ENCODE data around the gene SERP2.
A peak's percentile ranks its signal among the peaks of the same experiment; 100 is the strongest.

Gene SERP2

DNA sequence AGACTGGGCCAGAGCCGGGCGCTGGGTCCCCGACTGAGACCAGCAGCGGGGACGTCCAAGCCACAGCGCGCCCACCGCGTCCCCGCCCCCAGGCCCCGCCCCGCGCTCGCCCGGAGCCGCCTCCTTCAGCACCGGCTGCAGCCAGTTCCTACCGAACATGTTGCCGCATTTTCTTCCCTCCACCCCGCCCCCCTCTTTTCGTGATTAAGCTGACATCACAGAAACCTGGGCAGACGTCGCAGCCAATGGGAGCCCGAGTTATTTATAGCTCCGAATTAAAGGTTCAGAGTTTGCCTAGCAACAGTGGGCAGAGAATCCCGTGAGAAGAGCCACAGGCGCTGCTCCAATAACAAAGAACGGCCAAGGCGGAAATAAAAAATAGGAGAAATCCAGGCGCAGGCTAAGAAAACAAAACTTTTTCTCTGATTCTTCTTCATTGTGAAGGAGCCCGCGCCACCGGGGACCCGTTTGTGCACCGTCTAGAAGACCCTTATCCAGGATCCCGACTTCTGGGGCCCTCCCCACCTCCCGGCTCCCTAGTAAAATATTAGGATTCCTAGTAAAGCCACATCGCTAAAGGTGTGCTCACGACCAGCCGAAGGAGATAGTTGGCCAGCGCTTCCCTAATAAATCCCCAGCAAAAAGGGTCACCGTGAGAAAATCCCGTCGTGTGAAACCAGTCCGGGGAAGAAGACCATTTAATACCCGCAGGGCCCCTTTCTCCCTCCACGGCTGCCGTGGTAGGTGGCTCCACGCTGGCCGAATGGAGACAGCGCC, 61.7 kb downstream of the SERP2 start:
- Mint-ChIP-seq H3K36me3 (peaks cover 6% of the 10 kb centered on the region), H3K4me1 (peaks cover 21% of the 10 kb centered on the region), H3K4me3 (peak overlapping the region; percentile 78), H3K27me3 (peaks cover 42% of the 10 kb centered on the region), H3K9me3 (no peaks in the 10 kb centered on the region), H3K27ac (no peak overlapping the region)
- CTCF ChIA-PET: interaction anchor here (1.2 to 2.4 kb wide), 3 partner anchors 244 to 527 kb away, joined by 4 to 17 read pairs (median 9); no protein-coding TSS in a partner anchor
- peak; percentile 93 for DNase-seq

DNA sequence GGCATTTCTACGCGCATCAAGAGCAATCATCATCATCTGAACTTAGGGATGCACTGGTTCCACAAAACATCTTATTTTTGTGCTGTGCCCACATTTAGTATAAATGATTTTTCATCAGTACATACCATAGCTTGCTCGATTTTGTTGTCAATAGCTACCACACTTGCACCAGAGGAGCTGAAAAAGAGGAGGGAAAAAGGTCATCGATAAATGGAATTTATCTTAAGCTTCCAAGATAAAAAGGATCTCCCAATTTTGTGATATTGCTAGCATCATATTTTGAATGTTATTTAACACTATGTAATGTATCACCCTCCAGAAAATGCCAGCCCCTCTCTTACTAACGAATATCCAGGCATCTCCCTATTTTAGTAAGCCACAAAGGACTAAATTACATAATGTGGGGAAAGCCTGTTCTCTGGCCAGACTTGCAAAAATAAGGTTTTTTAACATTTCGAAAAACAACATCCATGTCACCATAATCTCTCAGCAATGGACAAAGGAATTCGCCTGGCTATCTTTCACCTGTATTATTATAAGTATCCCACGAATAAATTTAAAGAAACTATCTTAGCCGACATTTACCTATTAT, 62.4 kb downstream of the SERP2 start:
- H3K36me3 Mint-ChIP-seq: peaks cover 6% of the 10 kb centered on the region
- CTCF ChIA-PET: interaction anchor here (1.4 to 3.5 kb wide), 4 partner anchors 193 to 531 kb away, joined by 11 to 18 read pairs (median 14); no protein-coding TSS in a partner anchor

DNA sequence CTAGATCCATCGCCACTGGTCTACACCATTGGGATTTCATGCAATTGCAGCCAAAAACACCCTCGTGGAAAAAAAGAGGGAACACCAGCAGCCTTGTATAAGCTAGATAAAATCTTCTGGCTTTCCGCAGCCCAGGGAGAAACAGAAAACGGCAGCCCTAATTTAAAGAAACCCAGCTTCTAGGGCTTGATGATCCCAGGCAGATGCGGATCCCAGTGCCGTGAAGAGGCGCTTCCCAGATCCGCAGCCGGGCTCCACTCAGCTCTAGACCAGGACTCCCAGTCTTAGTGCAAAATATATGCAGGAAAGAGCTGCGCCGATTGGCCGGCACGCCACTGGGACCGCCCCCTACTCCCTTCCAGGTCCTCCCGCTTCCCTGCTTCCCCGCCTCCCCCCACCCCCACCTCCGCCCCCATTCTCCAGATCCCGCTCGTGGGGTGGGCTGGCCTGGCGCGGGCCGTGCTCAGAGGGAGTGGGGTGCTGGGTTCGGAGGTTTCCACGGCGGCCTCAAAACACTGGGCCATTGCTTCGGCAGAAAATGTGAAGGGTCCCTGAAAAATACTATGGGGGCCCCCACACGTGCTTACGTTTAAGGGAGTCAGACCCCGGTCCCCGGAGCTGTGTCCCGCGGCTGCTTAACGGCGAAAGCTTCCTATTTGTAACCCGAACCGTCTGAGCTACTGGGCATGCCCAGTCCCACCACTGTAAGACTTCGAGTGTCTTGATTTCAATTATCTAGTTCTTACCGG, 63.1 kb downstream of the SERP2 start:
- Mint-ChIP-seq H3K27me3 (peaks cover 50% of the 10 kb centered on the region), H3K4me3 (peak overlapping the region; percentile 78), H3K36me3 (peaks cover 6% of the 10 kb centered on the region), H3K4me1 (peaks cover 21% of the 10 kb centered on the region), H3K9me3 (no peaks in the 10 kb centered on the region), H3K27ac (no peak overlapping the region)
- peak; percentile 59 for DNase-seq
- CTCF ChIA-PET: interaction anchor here (0.8 to 3.5 kb wide), 7 partner anchors 37 to 532 kb away, joined by 3 to 18 read pairs (median 11); no protein-coding TSS in a partner anchor

More for the DNA sequence above, 62.4 kb downstream of the SERP2 start:
- Mint-ChIP-seq H3K9me3 (no peaks in the 10 kb centered on the region), H3K4me3 (peak overlapping the region; percentile 78), H3K27ac (no peak overlapping the region), H3K4me1 (peaks cover 21% of the 10 kb centered on the region), H3K27me3 (peaks cover 49% of the 10 kb centered on the region)
- DNase-seq: no peak

GRCh38 chr13:44437356-44438233, 64.0 kb downstream of the SERP2 start:
- H3K9me3 Mint-ChIP-seq: no peaks in the 10 kb centered on the region
- CTCF ChIA-PET: interaction anchor here (0.8 to 3.5 kb wide), 9 partner anchors 36 to 533 kb away, joined by 3 to 18 read pairs (median 4); no protein-coding TSS in a partner anchor
- H3K4me1 Mint-ChIP-seq: peaks cover 21% of the 10 kb centered on the region
- no peak for DNase-seq
- H3K36me3 Mint-ChIP-seq: peaks cover 6% of the 10 kb centered on the region
- H3K4me3 Mint-ChIP-seq: peak overlapping the region; percentile 68
- H3K27me3 Mint-ChIP-seq: peaks cover 48% of the 10 kb centered on the region
- H3K27ac Mint-ChIP-seq: no peak overlapping the region

GRCh38 chr13:44438234-44438579, 64.6 kb downstream of the SERP2 start:
- Mint-ChIP-seq H3K4me1 (peaks cover 21% of the 10 kb centered on the region), H3K9me3 (no peaks in the 10 kb centered on the region), H3K36me3 (peaks cover 6% of the 10 kb centered on the region), H3K27me3 (peaks cover 43% of the 10 kb centered on the region), H3K4me3 (no peak overlapping the region), H3K27ac (no peak overlapping the region)
- CTCF ChIA-PET: interaction anchor here (0.6 to 3.5 kb wide), 12 partner anchors 22 to 534 kb away, joined by 3 to 18 read pairs (median 4); no protein-coding TSS in a partner anchor
- no peak for DNase-seq

DNA sequence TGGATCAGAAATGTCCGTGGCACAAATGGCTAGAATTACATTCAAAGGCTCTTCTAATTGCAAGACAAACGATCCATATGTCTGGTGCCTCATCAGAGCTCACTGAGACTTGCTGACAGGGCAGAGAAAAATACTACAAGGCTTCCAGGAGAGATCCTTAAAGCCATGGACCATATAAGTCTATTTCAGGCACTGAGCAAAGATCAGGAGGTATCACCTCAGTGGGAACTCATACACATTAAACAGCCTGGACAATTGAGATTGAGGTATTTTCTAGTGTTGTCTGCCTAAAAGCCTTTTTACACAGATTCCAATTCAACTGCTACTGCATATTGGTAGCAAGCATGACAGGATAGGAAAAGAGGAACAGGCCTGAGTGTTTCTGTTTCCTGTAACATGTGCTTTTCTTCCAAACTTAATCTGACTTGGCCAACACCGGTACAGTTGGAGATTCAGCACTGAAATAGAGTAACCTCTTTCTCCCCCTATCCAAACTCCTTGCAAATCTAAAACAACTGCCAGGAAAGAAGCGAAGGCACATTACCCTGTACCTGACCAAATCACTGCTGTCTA, 65.9 kb downstream of the SERP2 start:
- CTCF ChIA-PET: interaction anchor here (1.0 to 3.5 kb wide), 8 partner anchors 24 to 534 kb away, joined by 3 to 18 read pairs (median 5); no protein-coding TSS in a partner anchor
- H3K27me3 Mint-ChIP-seq: peaks cover 35% of the 10 kb centered on the region
- no peaks in the 10 kb centered on the region for H3K9me3 Mint-ChIP-seq

GRCh38 chr13:44440046-44440608, 66.5 kb downstream of the SERP2 start:
- no peak overlapping the region for H3K4me3 Mint-ChIP-seq
- CTCF ChIA-PET: interaction anchor here (1.5 kb wide), 1 partner anchor 532 kb away, joined by 15 read pairs; no protein-coding TSS in a partner anchor
- H3K9me3 Mint-ChIP-seq: no peaks in the 10 kb centered on the region
- H3K27me3 Mint-ChIP-seq: peaks cover 31% of the 10 kb centered on the region
- H3K4me1 Mint-ChIP-seq: peaks cover 20% of the 10 kb centered on the region
- DNase-seq: no peak
- no peak overlapping the region for H3K27ac Mint-ChIP-seq
- H3K36me3 Mint-ChIP-seq: peaks cover 1% of the 10 kb centered on the region

More for the DNA sequence above, 65.9 kb downstream of the SERP2 start:
- Mint-ChIP-seq H3K27ac (no peak overlapping the region), H3K36me3 (peaks cover 4% of the 10 kb centered on the region), H3K4me3 (no peak overlapping the region), H3K4me1 (peaks cover 21% of the 10 kb centered on the region)
- no peak for DNase-seq
